Coronary artery (tissue), 2 donors: ENCODE results near the gene WDR17.

ENCODE experiments used
- DNase-seq: peaks from one replicate; pipeline ENCODE4 v3.0.0-alpha.2; 2017; ENCODE audit warnings: low spot score
- H3K27ac ChIP-seq, 2 donors: fragments of 200-600 bp; sonication (generic); one replicate each; pipeline ENCODE4 v1.5.1; 2016 to 2019
- H3K4me3 ChIP-seq: fragments of 200-600 bp; sonication (generic); 2 replicates; pipeline ENCODE4 v1.5.1; 2016; ENCODE audit warnings: mild to moderate bottlenecking, moderate library complexity
- TF ChIP-seq, protein P1 (sequence below): fragments of 200-600 bp; sonication (generic); IDR thresholded peaks from one replicate; pipeline ENCODE4 v1.5.1; 2019; ENCODE audit warnings: antibody characterized with exemption

WDR17 gene

GRCh38 chr4:176034936-176035335, 30.7 kb upstream of the WDR17 start:
- Histone ChIP-seq H3K27ac (no peak overlapping the region), H3K4me3 (no peak overlapping the region)
- TF ChIP-seq, protein P1, sequence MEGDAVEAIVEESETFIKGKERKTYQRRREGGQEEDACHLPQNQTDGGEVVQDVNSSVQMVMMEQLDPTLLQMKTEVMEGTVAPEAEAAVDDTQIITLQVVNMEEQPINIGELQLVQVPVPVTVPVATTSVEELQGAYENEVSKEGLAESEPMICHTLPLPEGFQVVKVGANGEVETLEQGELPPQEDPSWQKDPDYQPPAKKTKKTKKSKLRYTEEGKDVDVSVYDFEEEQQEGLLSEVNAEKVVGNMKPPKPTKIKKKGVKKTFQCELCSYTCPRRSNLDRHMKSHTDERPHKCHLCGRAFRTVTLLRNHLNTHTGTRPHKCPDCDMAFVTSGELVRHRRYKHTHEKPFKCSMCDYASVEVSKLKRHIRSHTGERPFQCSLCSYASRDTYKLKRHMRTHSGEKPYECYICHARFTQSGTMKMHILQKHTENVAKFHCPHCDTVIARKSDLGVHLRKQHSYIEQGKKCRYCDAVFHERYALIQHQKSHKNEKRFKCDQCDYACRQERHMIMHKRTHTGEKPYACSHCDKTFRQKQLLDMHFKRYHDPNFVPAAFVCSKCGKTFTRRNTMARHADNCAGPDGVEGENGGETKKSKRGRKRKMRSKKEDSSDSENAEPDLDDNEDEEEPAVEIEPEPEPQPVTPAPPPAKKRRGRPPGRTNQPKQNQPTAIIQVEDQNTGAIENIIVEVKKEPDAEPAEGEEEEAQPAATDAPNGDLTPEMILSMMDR = no peak
- no peak for DNase-seq

DNA sequence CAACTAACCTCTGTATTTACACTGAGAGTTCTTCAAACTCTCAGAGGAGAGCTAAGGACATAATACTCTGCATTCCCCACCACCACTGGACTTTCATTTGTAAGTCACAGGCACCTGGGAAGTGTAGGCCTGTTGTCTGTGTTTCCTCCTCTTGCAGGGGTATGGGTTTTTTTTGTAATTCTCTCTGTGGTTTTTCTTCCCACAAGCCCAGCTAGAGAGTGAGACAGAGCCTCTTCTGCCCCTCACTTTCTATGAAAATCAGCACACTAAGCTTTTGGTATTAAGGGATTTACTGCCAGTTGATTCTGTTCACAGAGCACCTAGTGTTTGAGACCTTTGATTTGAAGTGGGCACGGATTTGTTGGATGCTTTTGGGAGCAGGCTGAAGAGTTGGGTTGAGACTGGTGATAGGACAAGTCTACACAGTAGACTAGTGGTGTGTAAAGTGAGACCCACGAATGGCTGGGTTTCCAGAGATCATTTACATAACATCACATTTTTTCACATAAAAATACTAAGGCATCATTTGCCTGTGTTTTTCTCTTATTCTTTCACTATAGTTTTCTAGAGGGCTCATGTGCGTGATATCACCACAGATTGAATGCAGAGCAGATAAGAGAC, 28.9 kb upstream of the WDR17 start:
- Histone ChIP-seq H3K27ac (no peak overlapping the region), H3K4me3 (no peak overlapping the region)
- DNase-seq = no peak
- TF ChIP-seq, protein P1 = no peak

DNA sequence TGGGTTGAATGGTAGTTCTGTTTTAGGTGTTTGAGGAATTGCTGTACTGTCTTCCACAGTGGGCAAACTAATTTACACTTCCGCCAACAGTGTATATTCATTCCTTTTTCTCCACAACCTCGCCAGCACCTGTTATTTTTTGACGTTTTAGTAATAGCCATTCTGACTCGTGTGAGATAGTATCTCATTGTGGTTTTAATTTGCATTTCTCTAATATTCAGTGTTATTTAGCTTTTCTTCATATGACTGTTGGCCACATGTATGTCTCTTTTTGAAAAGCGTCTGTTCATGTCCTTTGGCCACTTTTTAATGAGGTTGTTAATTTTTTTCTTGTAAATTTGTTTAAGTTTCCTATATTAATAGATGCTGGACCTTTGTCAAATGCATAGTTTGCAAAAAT, 26.9 kb upstream of the WDR17 start:
- TF ChIP-seq, protein P1 = no peak
- Histone ChIP-seq H3K27ac (no peak overlapping the region), H3K4me3 (no peak overlapping the region)
- DNase-seq = no peak

GRCh38 chr4:176042195-176042594, 23.4 kb upstream of the WDR17 start:
- Histone ChIP-seq H3K4me3 (no peak overlapping the region), H3K27ac (no peak overlapping the region)
- DNase-seq = no peak
- TF ChIP-seq, protein P1 = no peak

GRCh38 chr4:176043838-176044588, 21.6 kb upstream of the WDR17 start:
- Histone ChIP-seq H3K4me3 (no peak overlapping the region), H3K27ac (no peak overlapping the region)
- TF ChIP-seq, protein P1 = no peak
- DNase-seq = no peak

GRCh38 chr4:176044589-176044951, 21.1 kb upstream of the WDR17 start:
- no peak for DNase-seq
- TF ChIP-seq, protein P1 = no peak
- H3K4me3 ChIP-seq = no peak overlapping the region

DNA sequence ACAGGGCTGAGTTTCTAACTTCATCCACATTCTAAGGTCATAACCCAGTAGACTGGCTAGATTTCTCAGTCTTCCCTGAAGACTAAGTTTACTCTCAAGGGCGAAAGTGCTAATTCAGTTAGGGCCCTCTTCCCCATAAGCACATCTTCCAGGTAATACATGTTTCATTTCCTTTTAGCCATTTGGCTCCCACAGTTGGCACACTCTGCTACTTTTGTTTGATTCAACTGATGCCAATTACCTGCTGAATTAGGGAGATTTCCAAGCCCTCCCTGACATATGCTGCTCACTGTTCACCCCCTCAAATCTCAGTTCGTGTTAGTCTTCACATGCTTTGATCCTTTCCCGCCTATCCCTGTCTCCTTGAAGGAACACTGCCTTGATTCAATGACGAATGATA, 17.0 kb upstream of the WDR17 start:
- no peak for DNase-seq
- Histone ChIP-seq H3K27ac (no peak overlapping the region), H3K4me3 (no peak overlapping the region)
- TF ChIP-seq, protein P1 = no peak

More at GRCh38 chr4:176044589-176044951, 21.1 kb upstream of the WDR17 start:
- H3K27ac ChIP-seq = no peak overlapping the region
